ENCODE results near the gene C19orf67. TPM values are rescaled to one million over a fixed set of nuclear protein-coding genes. Genes with fewer than 3 reads are reported as not detected.

Gene C19orf67
- total RNA-seq, 5 donors from 2014 or later (not counting 1 experiment from before 2014, with no cell fraction given): 0.53 to 0.98 (median 0.58) TPM; not detected in 2

DNA sequence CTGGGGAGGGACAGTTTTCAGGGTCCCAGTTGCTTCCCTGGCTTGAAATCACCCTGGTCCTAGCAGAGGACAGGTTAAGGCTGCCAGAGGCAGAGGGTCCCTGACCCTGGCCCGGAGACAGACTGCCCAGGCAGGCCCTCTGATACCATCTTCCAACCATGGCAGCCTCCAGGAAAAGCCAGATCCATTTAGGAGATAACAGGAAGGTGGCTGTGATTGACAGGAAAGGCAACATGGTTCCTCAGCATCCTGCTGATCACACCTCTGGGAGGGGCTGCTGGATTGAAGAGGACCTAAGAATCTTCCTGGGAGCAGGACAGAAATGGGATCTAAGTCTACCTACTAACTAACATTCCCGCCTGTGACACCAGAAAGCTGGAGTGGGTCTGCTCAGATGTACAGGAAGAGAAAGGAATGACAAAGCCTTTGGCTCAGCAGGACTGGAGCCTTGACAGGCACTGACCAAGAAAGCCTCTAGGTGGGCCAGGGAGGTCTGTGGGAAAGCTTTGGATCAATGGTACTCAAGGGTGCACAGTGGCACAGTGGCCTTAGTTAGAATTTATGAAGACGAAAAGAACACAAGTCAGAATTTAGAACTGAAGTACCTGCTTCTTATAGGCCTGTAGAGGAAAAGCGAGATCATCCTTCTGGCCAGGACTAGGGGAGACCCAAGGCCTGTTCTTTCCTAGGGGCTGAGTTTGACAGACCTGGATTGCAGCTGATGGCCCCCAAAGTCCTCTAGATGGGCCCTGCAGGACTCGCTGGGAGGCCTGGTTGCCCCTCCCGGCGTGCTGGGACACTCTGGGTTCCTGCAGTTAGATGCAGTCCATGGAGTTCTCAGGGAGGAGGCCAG is 34.3 kb upstream of the C19orf67 start:
- Histone ChIP-seq H3K4me1 (ENCODE audit: control insufficient read depth in 1 of 2, extremely low read depth in 1 of 2, insufficient read depth in 2 of 2, low read length in 2 of 2) (peaks cover 18 to 31% of the 10 kb centered on the region in 2 experiments), H3K27ac (ENCODE audit: low read length) (no peak overlapping the region), H3K9me3 (no peaks in the 10 kb centered on the region), H3K4me3 (ENCODE audit: control insufficient read depth in 1 of 2, extremely low read depth in 1 of 2, low read length in 1 of 2) (no peak overlapping the region), H3K36me3 (ENCODE audit: control insufficient read depth in 2 of 2, extremely low read depth in 1 of 2, insufficient read depth in 1 of 2, low read length in 1 of 2) (no peaks in the 10 kb centered on the region), H3K27me3 (replicated peaks in 1 of 2; ENCODE audit: control insufficient read depth in 2 of 2, extremely low read depth in 1 of 2, insufficient read depth in 2 of 2, low read length in 1 of 2) (no peaks in the 10 kb centered on the region)
- POLR2A ChIA-PET: no interaction called here
- Mint-ChIP-seq H3K9me3 (no peaks in the 10 kb centered on the region), H3K36me3 (no peaks in the 10 kb centered on the region), H3K27me3 (no peaks in the 10 kb centered on the region), H3K4me3 (peak overlapping the region in 1 of 3 donors; percentile 7), H3K4me1 (peaks cover 29 to 33% (median 29%) of the 10 kb centered on the region in 3 donors), H3K27ac (peak overlapping the region in 1 of 2 donors; percentile 39)
- DNase-seq (no peak), ATAC-seq (replicated peaks in 1 of 4) (no peak)
- WGBS (ENCODE audit: insufficient coverage): 97% methylated on average over 5 of the region's 7 CpGs
- CTCF ChIA-PET: no interaction called here

DNA sequence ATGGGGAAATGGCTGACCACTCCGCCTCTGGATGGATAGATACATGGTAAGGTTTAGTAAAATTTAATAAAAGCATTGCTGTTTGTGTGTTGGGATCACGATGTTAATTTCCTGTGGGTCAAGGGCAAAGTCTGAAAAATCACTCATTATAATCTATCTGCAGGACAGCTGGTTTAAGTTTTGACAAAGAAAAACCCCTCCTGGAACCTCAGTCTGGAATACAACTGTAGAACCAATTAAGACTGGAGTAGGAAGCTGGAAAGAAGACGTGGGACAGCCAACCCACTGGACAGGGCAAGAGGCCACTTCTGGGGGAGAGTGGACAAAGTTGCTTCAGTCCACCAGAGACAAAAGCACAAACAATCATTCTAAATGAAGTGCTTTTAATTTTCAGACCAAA is 33.6 kb upstream of the C19orf67 start:
- ChIA-PET POLR2A (no interaction called here), CTCF (interaction anchor here in 1 of 2 donors (0.5 to 0.6 kb wide), 2 partner anchors 17 to 42 kb away, joined by 3 read pairs; partner anchors contain the start of gene ASF1B)
- Histone ChIP-seq H3K36me3 (ENCODE audit: control insufficient read depth in 2 of 2, extremely low read depth in 1 of 2, insufficient read depth in 1 of 2, low read length in 1 of 2) (no peaks in the 10 kb centered on the region), H3K27me3 (replicated peaks in 1 of 2; ENCODE audit: control insufficient read depth in 2 of 2, extremely low read depth in 1 of 2, insufficient read depth in 2 of 2, low read length in 1 of 2) (no peaks in the 10 kb centered on the region), H3K4me1 (ENCODE audit: control insufficient read depth in 1 of 2, extremely low read depth in 1 of 2, insufficient read depth in 2 of 2, low read length in 2 of 2) (peaks cover 22 to 35% of the 10 kb centered on the region in 2 experiments), H3K9me3 (no peaks in the 10 kb centered on the region), H3K27ac (ENCODE audit: low read length) (peak overlapping the region; percentile 76), H3K4me3 (ENCODE audit: control insufficient read depth in 1 of 2, extremely low read depth in 1 of 2, low read length in 1 of 2) (no peak overlapping the region)
- Mint-ChIP-seq H3K4me1 (peaks cover 32 to 37% (median 33%) of the 10 kb centered on the region in 3 donors), H3K4me3 (peak overlapping the region; percentile 81 to 96 (median 89)), H3K9me3 (no peaks in the 10 kb centered on the region), H3K27me3 (no peaks in the 10 kb centered on the region), H3K36me3 (no peaks in the 10 kb centered on the region), H3K27ac (peak overlapping the region; percentile 87 to 89)
- WGBS (ENCODE audit: insufficient coverage): 100% methylated on average over 1 of the region's 3 CpGs
- DNase-seq: no peak
- ATAC-seq (replicated peaks in 1 of 4): no peak

DNA sequence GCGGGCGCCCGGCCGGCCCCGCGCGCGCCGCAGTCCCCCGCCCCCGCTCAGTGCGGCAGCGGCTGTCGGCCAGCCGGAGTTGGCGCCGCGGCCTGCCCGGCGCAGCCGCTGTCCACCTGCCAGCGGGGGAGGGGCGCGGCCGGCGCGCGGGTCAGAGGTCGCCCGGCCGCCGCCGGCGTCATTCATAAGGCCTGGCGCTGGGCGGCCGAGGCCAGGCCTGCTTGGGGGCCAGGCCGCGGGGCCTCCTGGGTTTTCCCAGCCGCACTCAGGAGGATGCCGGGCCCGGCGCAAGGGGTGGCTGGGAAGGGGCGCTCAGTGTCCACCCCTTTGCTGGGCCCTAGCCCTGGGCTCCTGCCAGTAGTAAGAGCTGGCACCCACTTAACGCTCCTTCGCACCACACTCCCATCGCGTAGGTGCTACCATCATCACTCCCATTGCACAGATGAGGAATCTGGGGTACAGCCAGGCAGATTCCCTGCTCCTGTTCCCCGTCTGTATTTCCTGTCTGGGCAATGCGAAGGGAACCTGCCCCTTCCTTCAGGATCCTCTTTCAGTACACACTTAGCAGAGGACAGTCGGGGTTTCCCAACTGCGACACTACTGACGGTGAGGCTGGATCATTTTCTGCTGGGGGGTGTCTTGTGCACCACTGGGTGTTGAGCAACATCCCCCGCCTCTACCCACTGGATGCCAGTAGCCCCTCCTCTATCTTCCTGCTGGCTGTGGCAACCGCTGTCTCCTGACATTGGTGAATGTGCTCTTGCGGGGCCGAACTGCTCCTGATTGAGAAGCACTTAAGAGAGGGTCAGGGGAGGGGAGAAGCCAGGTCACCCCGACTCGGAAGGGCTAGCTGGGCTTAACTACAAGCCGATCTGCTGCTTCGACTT is 32.8 kb upstream of the C19orf67 start:
- H3K36me3 ChIP-seq (ENCODE audit: control insufficient read depth in 2 of 2, extremely low read depth in 1 of 2, insufficient read depth in 1 of 2, low read length in 1 of 2): no peaks in the 10 kb centered on the region
- H3K9me3 Mint-ChIP-seq: no peaks in the 10 kb centered on the region
- peaks cover 39 to 41% (median 40%) of the 10 kb centered on the region in 3 donors for H3K4me1 Mint-ChIP-seq
- POLR2A ChIA-PET: no interaction called here
- H3K4me3 ChIP-seq (ENCODE audit: control insufficient read depth in 1 of 2, extremely low read depth in 1 of 2, low read length in 1 of 2): peak overlapping the region; percentile 51 to 67
- CTCF ChIA-PET: interaction anchor here (0.5 to 1.2 kb wide), 4 partner anchors 18 to 369 kb away, joined by 3 to 6 read pairs (median 4); partner anchors contain the start of gene ASF1B (in 2 of the 2)
- peak overlapping the region; percentile 87 to 89 for H3K27ac Mint-ChIP-seq
- H3K4me3 Mint-ChIP-seq: peak overlapping the region; percentile 81 to 96 (median 89)
- H3K27me3 Mint-ChIP-seq: no peaks in the 10 kb centered on the region
- DNase-seq (peak in 34 of 35 experiments; percentile 19 to 78 (median 60)), ATAC-seq (replicated peaks in 1 of 4) (peak in 1 of 4 experiments; percentile 30)
- H3K27ac ChIP-seq (ENCODE audit: low read length): peak overlapping the region; percentile 76
- no peaks in the 10 kb centered on the region for H3K9me3 ChIP-seq
- peaks cover 24 to 43% of the 10 kb centered on the region in 2 experiments for H3K4me1 ChIP-seq (ENCODE audit: control insufficient read depth in 1 of 2, extremely low read depth in 1 of 2, insufficient read depth in 2 of 2, low read length in 2 of 2)
- H3K27me3 ChIP-seq (replicated peaks in 1 of 2; ENCODE audit: control insufficient read depth in 2 of 2, extremely low read depth in 1 of 2, insufficient read depth in 2 of 2, low read length in 1 of 2): no peaks in the 10 kb centered on the region
- H3K36me3 Mint-ChIP-seq: no peaks in the 10 kb centered on the region
- WGBS (ENCODE audit: insufficient coverage): 1% methylated on average over 49 of the region's 61 CpGs

DNA sequence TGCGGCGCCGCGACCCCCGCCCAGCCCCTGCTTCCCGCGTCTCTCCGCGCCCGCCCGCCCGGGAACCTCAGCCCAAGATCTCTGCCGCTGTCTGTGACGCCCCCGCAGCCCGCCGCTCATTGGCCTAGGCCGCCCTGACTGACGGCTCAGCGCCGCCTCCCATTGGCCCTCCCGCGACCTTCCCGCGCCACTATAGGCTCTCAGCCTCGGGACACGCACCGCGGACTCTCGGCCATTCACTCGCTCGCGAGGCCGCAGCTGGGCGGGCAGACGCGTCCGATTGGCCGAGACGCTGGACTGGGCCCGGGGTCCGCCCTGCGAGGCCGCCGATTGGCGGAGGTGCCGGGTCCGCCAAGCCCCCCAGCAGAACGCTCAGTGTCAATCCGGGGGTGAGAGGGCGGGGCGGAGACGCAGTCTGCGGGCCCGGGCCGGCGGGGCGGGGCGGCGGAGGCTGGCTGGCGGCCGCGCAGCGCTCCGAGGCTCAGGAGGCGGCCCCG is 32.1 kb upstream of the C19orf67 start, which contains the start of gene PRKACA:
Gene PRKACA (minus strand): TSS at position 95 of the 497 bp plus-strand sequence. CDS start 215 bp downstream, outside the sequence.
- H3K27me3 Mint-ChIP-seq: no peaks in the 10 kb centered on the region
- Histone ChIP-seq H3K9me3 (no peaks in the 10 kb centered on the region), H3K36me3 (ENCODE audit: control insufficient read depth in 2 of 2, extremely low read depth in 1 of 2, insufficient read depth in 1 of 2, low read length in 1 of 2) (no peaks in the 10 kb centered on the region), H3K27me3 (replicated peaks in 1 of 2; ENCODE audit: control insufficient read depth in 2 of 2, extremely low read depth in 1 of 2, insufficient read depth in 2 of 2, low read length in 1 of 2) (no peaks in the 10 kb centered on the region), H3K4me3 (ENCODE audit: control insufficient read depth in 1 of 2, extremely low read depth in 1 of 2, low read length in 1 of 2) (peak within 1 kb of the TSS; percentile 74 to 78), H3K27ac (ENCODE audit: low read length) (peak within 1 kb of the TSS; percentile 76), H3K4me1 (ENCODE audit: control insufficient read depth in 1 of 2, extremely low read depth in 1 of 2, insufficient read depth in 2 of 2, low read length in 2 of 2) (peaks cover 26 to 50% of the 10 kb centered on the region in 2 experiments)
- ATAC-seq (replicated peaks in 1 of 4): peak; percentile 87 to 95 (median 95)
- CTCF ChIA-PET: interaction anchor here in 1 of 2 donors (1.2 kb wide), 1 partner anchor 19 kb away, joined by 4 read pairs; the partner anchor contains the start of gene ASF1B
- peak within 1 kb of the TSS; percentile 88 to 96 (median 92) for H3K4me3 Mint-ChIP-seq
- H3K4me1 Mint-ChIP-seq: peaks cover 40 to 47% (median 46%) of the 10 kb centered on the region in 3 donors
- H3K9me3 Mint-ChIP-seq: no peaks in the 10 kb centered on the region
- WGBS (ENCODE audit: insufficient coverage): 0% methylated on average over 67 of the region's 67 CpGs
- POLR2A ChIA-PET: interaction anchor here in 1 of 2 donors (0.7 kb wide), 1 partner anchor 115 kb away, joined by 3 read pairs; no protein-coding TSS in a partner anchor
- peak; percentile 93 to 99 (median 97) for DNase-seq
- H3K36me3 Mint-ChIP-seq: no peaks in the 10 kb centered on the region
- H3K27ac Mint-ChIP-seq: peak within 1 kb of the TSS; percentile 87 to 89

GRCh38 chr19:14116918-14117578 is 31.5 kb upstream of the C19orf67 start:
- under 1% methylated on average over 32 of the region's 33 CpGs for WGBS (ENCODE audit: insufficient coverage)
- no peak overlapping the region for H3K27ac ChIP-seq (ENCODE audit: low read length)
- H3K4me3 ChIP-seq (ENCODE audit: control insufficient read depth in 1 of 2, extremely low read depth in 1 of 2, low read length in 1 of 2): peak overlapping the region; percentile 74 to 78
- ATAC-seq (replicated peaks in 1 of 4) (peak in 2 of 4 experiments; percentile 1), DNase-seq (peak in 22 of 35 experiments; percentile 10 to 35 (median 18))
- Mint-ChIP-seq H3K36me3 (no peaks in the 10 kb centered on the region), H3K4me1 (peaks cover 40 to 54% (median 52%) of the 10 kb centered on the region in 3 donors), H3K9me3 (no peaks in the 10 kb centered on the region), H3K27me3 (no peaks in the 10 kb centered on the region), H3K27ac (peak overlapping the region; percentile 72 to 80), H3K4me3 (peak overlapping the region; percentile 88 to 95 (median 92))
- H3K27me3 ChIP-seq (replicated peaks in 1 of 2; ENCODE audit: control insufficient read depth in 2 of 2, extremely low read depth in 1 of 2, insufficient read depth in 2 of 2, low read length in 1 of 2): no peaks in the 10 kb centered on the region
- ChIA-PET POLR2A (interaction anchor here in 1 of 2 donors (0.7 kb wide), 1 partner anchor 115 kb away, joined by 3 read pairs; no protein-coding TSS in a partner anchor), CTCF (interaction anchor here in 1 of 2 donors (0.6 to 2.3 kb wide), 3 partner anchors 20 to 342 kb away, joined by 3 to 10 read pairs (median 7); partner anchors contain the start of gene ASF1B)
- H3K36me3 ChIP-seq (ENCODE audit: control insufficient read depth in 2 of 2, extremely low read depth in 1 of 2, insufficient read depth in 1 of 2, low read length in 1 of 2): no peaks in the 10 kb centered on the region
- H3K4me1 ChIP-seq (ENCODE audit: control insufficient read depth in 1 of 2, extremely low read depth in 1 of 2, insufficient read depth in 2 of 2, low read length in 2 of 2): peaks cover 31 to 56% of the 10 kb centered on the region in 2 experiments
- no peaks in the 10 kb centered on the region for H3K9me3 ChIP-seq
